HUES64 (cell line): ENCODE data around the gene METTL6.

ENCODE experiments used
- H3K27ac ChIP-seq: 2 replicates; pipeline ENCODE4 v1.7.0; 2013; ENCODE audit warnings: low read depth, low read length, inconsistent platforms
- H3K27me3 ChIP-seq: 2 replicates; pipeline ENCODE4 v1.6.1; 2013; ENCODE audit warnings: mild to moderate bottlenecking, low read length; ENCODE audit not compliant: insufficient read depth
- H3K36me3 ChIP-seq: 2 replicates; pipeline ENCODE4 v1.6.1; 2013; ENCODE audit warnings: mild to moderate bottlenecking, low read length; ENCODE audit not compliant: insufficient read depth
- H3K4me1 ChIP-seq: 2 replicates; pipeline ENCODE4 v1.6.1; 2013; ENCODE audit warnings: mild to moderate bottlenecking, low read length, moderate library complexity; ENCODE audit not compliant: insufficient read depth
- H3K4me3 ChIP-seq: 2 replicates; pipeline ENCODE4 v1.5.1; 2013; ENCODE audit warnings: mild to moderate bottlenecking, low read length, moderate library complexity
- H3K9ac ChIP-seq: 2 replicates; pipeline ENCODE4 v1.6.1; 2013; ENCODE audit warnings: mild to moderate bottlenecking, low read depth, low read length
- H3K9me3 ChIP-seq: 2 replicates; pipeline ENCODE4 v1.6.1; 2013; ENCODE audit warnings: low read depth, low read length; ENCODE audit not compliant: insufficient read depth
- WGBS: fragments of 150-250, 120-280 bp; methylation state at CpG from one replicate; pipeline ENCODE4 v1.1.7; 2013; ENCODE audit warnings: missing lambda C conversion rate; 5-methylcytosine and 5-hydroxymethylcytosine counted together

Gene METTL6

DNA sequence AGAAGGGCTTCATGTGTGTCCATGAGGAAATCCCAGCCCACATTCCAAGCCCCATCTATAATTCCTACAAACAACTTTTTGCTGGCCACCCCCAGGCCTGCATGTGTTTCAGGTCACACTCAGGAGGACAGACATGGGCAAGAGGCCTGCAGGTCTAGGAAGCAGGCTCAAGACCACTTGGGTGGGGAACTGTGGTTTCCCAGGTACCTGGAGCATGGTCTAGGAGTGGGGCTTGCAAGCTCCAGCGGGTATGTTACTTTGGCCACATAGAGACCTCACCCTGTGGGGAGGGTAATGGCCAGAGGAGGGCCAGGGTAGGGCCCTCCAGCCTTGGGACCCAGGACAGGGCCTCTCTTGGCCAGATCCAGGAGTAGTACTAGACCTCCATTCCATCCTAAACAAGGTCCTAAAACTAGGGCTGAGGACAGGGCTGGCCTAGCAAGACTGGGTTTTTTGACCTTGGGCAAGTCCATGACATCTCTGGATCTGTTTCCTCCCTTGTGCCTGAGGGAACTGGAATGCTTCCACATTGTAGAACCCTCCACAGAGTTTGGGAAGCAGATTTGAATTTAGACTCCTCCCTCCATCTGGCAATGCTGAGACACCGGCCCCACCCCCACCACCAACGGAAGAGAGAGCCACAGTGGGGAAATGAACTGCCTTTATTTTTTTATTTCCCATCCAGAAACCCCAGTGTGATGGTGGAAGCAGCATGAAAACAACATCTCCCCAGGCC is 22.3 kb upstream of the METTL6 start:
- Histone ChIP-seq H3K9me3 (no peaks in the 10 kb centered on the region), H3K36me3 (no peaks in the 10 kb centered on the region), H3K27me3 (no peaks in the 10 kb centered on the region), H3K4me3 (no peak overlapping the region), H3K27ac (no peak overlapping the region), H3K4me1 (no peaks in the 10 kb centered on the region), H3K9ac (no peak overlapping the region)
- WGBS = 88% methylated on average over 2 of the region's 3 CpGs

DNA sequence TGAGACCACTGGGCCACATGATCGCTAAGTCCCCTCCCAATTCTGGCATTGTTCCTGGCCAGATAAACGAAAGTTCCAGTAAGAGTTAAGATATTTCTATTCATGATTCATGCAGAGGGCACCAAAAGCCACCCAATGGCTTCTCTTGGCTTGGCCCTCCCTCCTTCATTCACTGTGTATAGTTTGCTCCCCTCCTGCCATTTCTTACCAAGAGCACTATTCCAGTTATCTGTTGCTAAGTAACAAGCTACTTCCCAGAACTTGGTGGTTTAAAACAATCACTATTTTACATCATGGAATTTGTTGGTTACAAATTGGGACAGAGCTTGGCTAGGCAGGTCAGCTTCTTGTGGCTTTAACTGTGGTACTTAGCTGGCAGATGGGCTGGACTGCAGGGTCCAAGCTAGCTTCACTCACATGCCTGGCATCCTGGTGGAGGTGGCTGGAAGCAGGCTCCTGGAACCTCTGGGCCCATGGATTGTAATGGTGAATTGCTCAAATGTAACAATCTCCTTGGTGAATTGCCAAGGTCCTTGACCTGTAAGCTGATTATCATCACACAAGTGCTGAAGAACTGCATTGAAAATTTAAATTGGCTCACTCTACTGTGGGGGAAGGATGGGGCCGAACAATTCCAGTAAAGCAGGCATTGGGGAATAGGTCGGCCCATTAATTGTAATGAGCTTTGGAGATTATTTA is 16.6 kb upstream of the METTL6 start:
- no peaks in the 10 kb centered on the region for H3K4me1 ChIP-seq
- H3K9ac ChIP-seq = no peak overlapping the region
- no peak overlapping the region for H3K4me3 ChIP-seq
- H3K9me3 ChIP-seq = no peaks in the 10 kb centered on the region
- H3K27me3 ChIP-seq = no peaks in the 10 kb centered on the region
- WGBS = 98% methylated on average over 4 of the region's 4 CpGs
- peaks cover 41% of the 10 kb centered on the region for H3K36me3 ChIP-seq
- H3K27ac ChIP-seq = no peak overlapping the region

DNA sequence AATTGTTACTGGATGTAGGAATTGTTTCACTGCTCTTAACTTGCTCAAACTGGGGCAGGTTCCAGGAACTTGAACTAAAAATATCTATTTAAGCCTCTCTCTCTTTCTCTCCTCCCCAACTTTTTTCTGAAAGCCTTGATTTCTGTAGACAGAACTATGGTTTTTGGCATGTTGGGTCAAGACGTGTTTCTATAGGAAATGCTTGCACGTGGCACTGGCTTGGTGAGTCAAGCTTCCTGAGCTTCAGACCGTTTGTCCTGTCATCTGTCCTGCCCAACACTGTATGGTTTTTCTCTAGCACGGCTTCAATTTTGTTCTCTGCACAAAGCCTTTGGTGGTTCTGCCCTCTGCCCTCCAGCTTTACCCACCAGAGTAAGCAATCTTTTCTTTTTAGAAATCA is 13.5 kb upstream of the METTL6 start:
- Histone ChIP-seq H3K9ac (no peak overlapping the region), H3K4me1 (no peaks in the 10 kb centered on the region), H3K36me3 (peaks cover 70% of the 10 kb centered on the region), H3K9me3 (no peaks in the 10 kb centered on the region), H3K27ac (no peak overlapping the region), H3K27me3 (no peaks in the 10 kb centered on the region), H3K4me3 (no peak overlapping the region)
- 93% methylated on average over 4 of the region's 4 CpGs for WGBS

DNA sequence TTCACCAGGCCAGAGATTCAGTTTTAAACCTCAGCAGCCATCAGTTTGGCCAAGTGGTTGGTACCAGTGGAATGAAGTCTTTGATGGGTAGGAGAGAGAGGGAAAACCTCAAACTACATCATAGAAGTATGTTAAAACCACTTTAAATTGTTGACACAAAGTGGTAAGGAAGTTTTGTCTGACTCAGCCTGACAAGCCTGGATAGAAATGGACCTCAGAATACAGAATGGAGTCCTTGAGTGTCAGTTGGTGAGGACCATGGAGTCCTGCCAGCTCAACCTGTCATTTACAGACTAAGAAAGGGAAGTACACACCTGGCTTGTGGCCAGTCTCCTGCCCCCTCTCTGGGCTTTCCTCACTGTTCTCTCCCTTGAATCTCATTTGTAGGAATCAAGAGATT is 12.1 kb upstream of the METTL6 start:
- H3K27ac ChIP-seq = no peak overlapping the region
- H3K9ac ChIP-seq = no peak overlapping the region
- peaks cover 85% of the 10 kb centered on the region for H3K36me3 ChIP-seq

DNA sequence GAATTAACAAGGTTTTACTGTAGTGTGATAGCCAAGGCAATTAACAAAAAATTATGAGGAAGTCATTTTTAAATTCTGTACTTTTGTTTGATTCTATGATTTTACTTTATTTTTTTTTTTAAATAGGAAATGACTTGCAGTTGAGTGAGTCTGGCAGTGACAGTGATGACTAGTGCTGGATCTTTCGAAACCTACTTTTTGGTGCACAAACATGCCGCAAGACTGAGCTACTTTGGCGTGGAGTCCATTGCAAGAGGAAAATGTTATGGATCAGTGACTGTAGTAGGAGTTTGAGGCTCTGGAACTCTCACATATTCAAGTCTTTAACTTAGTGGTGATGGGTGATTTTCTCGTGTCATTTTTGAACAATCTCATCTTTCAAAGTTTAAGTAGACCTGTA is 11.6 kb upstream of the METTL6 start:
- Histone ChIP-seq H3K9ac (no peak overlapping the region), H3K36me3 (peaks cover 89% of the 10 kb centered on the region), H3K9me3 (no peaks in the 10 kb centered on the region), H3K27me3 (no peaks in the 10 kb centered on the region), H3K27ac (no peak overlapping the region), H3K4me3 (no peak overlapping the region), H3K4me1 (no peaks in the 10 kb centered on the region)
- WGBS = over 99% methylated on average over 3 of the region's 4 CpGs

More for the DNA sequence above, 12.1 kb upstream of the METTL6 start:
- no peaks in the 10 kb centered on the region for H3K27me3 ChIP-seq
- no peak overlapping the region for H3K4me3 ChIP-seq
- no peaks in the 10 kb centered on the region for H3K4me1 ChIP-seq
- H3K9me3 ChIP-seq = no peaks in the 10 kb centered on the region

DNA sequence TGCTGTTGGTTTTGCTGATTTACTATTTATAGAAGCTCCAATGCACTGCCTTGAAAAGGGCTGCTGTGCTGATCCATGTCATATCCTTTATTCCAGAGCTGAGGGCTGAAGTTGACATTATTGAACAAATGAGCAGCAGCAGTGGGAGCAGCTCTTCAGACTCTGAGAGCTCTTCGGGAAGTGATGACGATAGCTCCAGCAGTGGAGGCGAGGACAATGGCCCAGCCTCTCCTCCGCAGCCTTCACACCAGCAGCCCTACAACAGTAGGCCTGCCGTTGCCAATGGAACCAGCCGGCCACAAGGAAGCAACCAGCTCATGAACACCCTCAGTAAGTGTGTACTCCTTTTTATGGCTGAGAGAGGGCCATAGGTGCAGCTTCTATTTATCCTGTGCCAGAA is 8.9 kb upstream of the METTL6 start:
- H3K27me3 ChIP-seq = no peaks in the 10 kb centered on the region
- no peak overlapping the region for H3K4me3 ChIP-seq
- H3K9ac ChIP-seq = no peak overlapping the region
- H3K4me1 ChIP-seq = no peaks in the 10 kb centered on the region
- WGBS = 95% methylated on average over 6 of the region's 6 CpGs
- peaks cover 98% of the 10 kb centered on the region for H3K36me3 ChIP-seq
- H3K9me3 ChIP-seq = no peaks in the 10 kb centered on the region
- H3K27ac ChIP-seq = no peak overlapping the region

DNA sequence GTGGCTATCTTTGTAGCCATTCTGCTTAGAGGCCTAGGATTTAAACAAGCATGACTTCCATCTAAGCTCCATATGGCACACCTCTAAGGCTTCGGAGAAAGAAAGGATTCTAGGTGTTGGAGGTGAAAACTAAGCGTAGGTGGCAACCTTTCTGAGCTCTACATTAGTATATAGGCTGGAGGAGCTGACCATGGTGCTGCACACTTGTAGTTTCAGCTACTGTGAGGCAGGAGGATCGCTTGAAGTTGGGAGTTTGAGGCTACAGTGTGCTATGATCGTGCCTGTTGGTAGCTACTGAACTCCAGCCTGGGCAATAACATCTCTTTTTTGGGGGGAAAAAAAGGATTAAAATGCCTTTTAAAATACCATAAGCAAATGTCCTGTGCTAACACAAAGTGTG is 7.4 kb upstream of the METTL6 start:
- Histone ChIP-seq H3K4me1 (no peaks in the 10 kb centered on the region), H3K36me3 (peaks cover 98% of the 10 kb centered on the region), H3K27me3 (no peaks in the 10 kb centered on the region), H3K9ac (no peak overlapping the region), H3K27ac (no peak overlapping the region), H3K4me3 (no peak overlapping the region), H3K9me3 (no peaks in the 10 kb centered on the region)
- WGBS = 92% methylated on average over 4 of the region's 4 CpGs

DNA sequence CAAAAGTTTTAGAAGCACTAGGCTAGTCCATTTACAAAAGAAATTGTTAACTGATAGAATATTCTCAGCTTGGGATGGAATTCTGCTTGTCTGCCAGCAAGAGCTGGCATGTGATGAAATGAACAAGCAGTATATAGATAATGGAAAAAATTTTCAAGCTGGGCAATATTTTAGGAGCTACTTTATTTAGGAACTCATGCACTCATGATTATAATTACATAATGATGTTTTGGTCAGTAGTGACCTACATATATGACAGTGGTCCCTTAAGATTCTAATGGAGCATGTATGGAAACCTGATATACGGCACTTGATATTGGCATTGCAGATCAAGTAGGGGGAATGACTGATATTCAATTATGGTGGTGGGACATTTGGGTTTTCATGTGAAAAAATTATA is 6.2 kb upstream of the METTL6 start:
- no peaks in the 10 kb centered on the region for H3K9me3 ChIP-seq
- H3K4me1 ChIP-seq = 0 out of 2 replicates have a peak, but pooled peaks cover 4% of the 10 kb centered on the region
- WGBS = 96% methylated on average over 1 of the region's 1 CpG
- no peak overlapping the region for H3K4me3 ChIP-seq
- H3K9ac ChIP-seq = no peak overlapping the region
- H3K27me3 ChIP-seq = no peaks in the 10 kb centered on the region
- no peak overlapping the region for H3K27ac ChIP-seq
- peaks cover 86% of the 10 kb centered on the region for H3K36me3 ChIP-seq

DNA sequence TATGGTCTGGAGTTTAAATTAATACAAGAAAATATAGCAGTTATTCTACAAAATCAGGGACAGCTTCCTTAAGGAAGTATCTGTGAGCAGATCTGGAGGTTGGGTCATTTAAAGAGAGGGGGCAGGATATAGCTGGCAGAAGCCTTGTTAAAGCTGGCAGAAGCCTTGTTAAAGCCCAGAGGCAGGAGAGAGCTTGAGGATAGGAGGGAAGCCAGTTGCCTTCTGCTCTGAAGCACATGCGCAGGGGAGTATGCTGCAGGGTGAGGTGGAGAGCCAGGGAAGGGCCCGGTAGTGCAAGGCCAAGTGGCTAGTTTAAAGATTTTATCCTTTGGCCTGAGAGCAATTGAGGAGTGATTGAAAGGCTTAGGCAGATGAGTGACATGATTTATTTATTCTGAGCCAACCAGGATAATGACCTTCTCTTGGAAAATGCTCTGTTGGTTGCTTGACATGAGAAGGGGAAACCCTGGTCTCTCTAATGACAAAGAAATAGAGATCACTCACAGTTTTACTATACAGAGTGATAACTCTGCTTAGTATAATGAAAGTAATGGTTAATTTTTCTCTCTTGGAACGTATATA is 4.0 kb upstream of the METTL6 start:
- WGBS = 96% methylated on average over 2 of the region's 3 CpGs
- H3K9ac ChIP-seq = no peak overlapping the region
- H3K9me3 ChIP-seq = no peaks in the 10 kb centered on the region
- H3K27ac ChIP-seq = no peak overlapping the region
- peaks cover 66% of the 10 kb centered on the region for H3K36me3 ChIP-seq
- no peak overlapping the region for H3K4me3 ChIP-seq
- no peaks in the 10 kb centered on the region for H3K27me3 ChIP-seq
- H3K4me1 ChIP-seq = peaks cover 6% of the 10 kb centered on the region; the same call in 1 of the 2 replicates

DNA sequence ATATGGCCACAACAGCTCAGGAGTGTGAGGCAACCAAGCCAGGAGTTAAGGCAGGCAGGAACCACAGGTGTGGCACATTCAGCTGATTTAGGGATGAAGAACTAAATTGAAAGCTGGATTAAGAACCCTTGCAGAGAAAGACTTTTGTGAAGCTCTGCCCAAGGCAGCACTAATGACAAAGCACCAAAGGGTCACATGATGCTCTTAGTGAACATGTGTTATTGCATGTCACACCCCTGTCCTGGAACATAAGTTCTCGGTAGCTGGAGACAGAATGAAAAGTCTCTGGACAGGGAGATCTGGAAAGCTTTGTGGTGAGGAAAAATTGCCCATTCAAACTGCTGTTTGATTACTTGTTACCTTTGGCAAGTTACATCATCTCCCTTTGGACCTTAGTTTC is 3.3 kb upstream of the METTL6 start:
- Histone ChIP-seq H3K9ac (no peak overlapping the region), H3K36me3 (peaks cover 63% of the 10 kb centered on the region), H3K9me3 (no peaks in the 10 kb centered on the region), H3K4me1 (peaks cover 8% of the 10 kb centered on the region; the same call in 1 of the 2 replicates), H3K27me3 (no peaks in the 10 kb centered on the region), H3K4me3 (no peak overlapping the region), H3K27ac (no peak overlapping the region)
- WGBS = 97% methylated on average over 1 of the region's 1 CpG

DNA sequence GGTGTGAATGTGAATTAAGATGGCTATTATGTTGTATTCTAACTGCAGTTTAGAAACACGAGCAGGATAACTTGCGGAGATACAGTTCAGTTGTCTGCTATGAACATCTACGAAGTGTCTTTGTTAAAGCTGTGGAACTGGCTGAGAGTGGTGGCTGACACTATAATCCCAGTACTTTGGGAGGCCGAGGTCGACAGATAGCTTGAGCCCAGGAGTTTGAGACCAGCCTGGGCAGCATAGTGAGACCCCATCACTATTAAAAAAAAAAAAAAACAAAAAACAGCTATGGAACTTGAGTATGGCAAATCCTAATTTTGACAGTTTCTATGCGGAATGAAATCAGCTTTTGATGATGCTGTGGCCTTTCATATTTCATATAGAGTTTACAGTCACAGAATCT is 1.7 kb upstream of the METTL6 start:
- Histone ChIP-seq H3K4me1 (peaks cover 8% of the 10 kb centered on the region; the same call in 1 of the 2 replicates), H3K9me3 (no peaks in the 10 kb centered on the region), H3K27me3 (no peaks in the 10 kb centered on the region), H3K9ac (no peak overlapping the region), H3K36me3 (peaks cover 63% of the 10 kb centered on the region), H3K4me3 (peak overlapping the region; percentile 98), H3K27ac (no peak overlapping the region)
- WGBS = 93% methylated on average over 6 of the region's 6 CpGs
